IMR-90 (cell line): ENCODE data around the gene ENHO. TPM values are rescaled to one million over a fixed set of nuclear protein-coding genes. Genes with fewer than 3 reads are reported as not detected.

Experiments used
- ATAC-seq: fragments of 200-7000 bp; cut with Tn5 transposase; 2 replicates; pipeline ENCODE4 v1.9.1; 2020; ENCODE audit warnings: low read depth, mild to moderate bottlenecking, moderate library complexity
- BruUV-seq: library from RNA; stranded (reverse); fragments of 400-500 nt; replicated peaks from 2 replicates; lab custom pipeline; 2021; lab: Mats Ljungman, UMichigan
- CTCF ChIA-PET: fragments of 300-600 bp; formaldehyde crosslinking; extraction: SDS; loops from one replicate; lab custom pipeline; 2021; ENCODE audit warnings: antibody characterized with exemption; lab: Yijun Ruan, JAX
- POLR2A ChIA-PET: fragments of 300-600 bp; sonication (Branson Sonifier 250); formaldehyde crosslinking; loops from one replicate; lab custom pipeline; 2022; ENCODE audit warnings: antibody characterized with exemption; ENCODE audit not compliant: unreplicated experiment; lab: Charles Lee
- DNase-seq: peaks from one replicate; pipeline ENCODE4 v3.0.0; 2013
- H2AFZ ChIP-seq: replicated peaks from 2 replicates; pipeline ENCODE3; 2013; ENCODE audit warnings: low read length, mild to moderate bottlenecking; ENCODE audit not compliant: poor library complexity
- H2AK5ac ChIP-seq: 2 replicates; pipeline ENCODE4 v1.6.1; 2013; ENCODE audit warnings: low read depth, low read length, inconsistent platforms
- H2AK9ac ChIP-seq: replicated peaks from 2 replicates; pipeline ENCODE3; 2013; ENCODE audit warnings: mild to moderate bottlenecking, low read depth, low read length, moderate library complexity; ENCODE audit not compliant: poor library complexity
- H2BK120ac ChIP-seq: 2 replicates; pipeline ENCODE4 v1.6.1; 2013; ENCODE audit warnings: low read depth, low read length, inconsistent platforms
- H2BK15ac ChIP-seq: 3 replicates; pipeline ENCODE4 v1.6.1; 2013; ENCODE audit warnings: low read depth, low read length, inconsistent platforms
- H2BK20ac ChIP-seq: 2 replicates; pipeline ENCODE4 v1.6.1; 2013; ENCODE audit warnings: low read depth, mild to moderate bottlenecking, inconsistent platforms, low read length, moderate library complexity
- H2BK5ac ChIP-seq: 2 replicates; pipeline ENCODE4 v1.6.1; 2013; ENCODE audit warnings: mild to moderate bottlenecking, low read depth, low read length, inconsistent platforms; ENCODE audit not compliant: poor library complexity, severe bottlenecking
- H3K14ac ChIP-seq: replicated peaks from 2 replicates; pipeline ENCODE4 v1.6.1; 2013; ENCODE audit warnings: low read depth, low read length, inconsistent platforms
- H3K18ac ChIP-seq: 2 replicates; pipeline ENCODE4 v1.6.1; 2013; ENCODE audit warnings: low read depth, low read length, control low read depth
- H3K23ac ChIP-seq: 2 replicates; pipeline ENCODE4 v1.6.1; 2013; ENCODE audit warnings: low read depth, low read length, inconsistent platforms
- H3K27ac ChIP-seq: 2 replicates; pipeline ENCODE4 v1.5.1; 2013; ENCODE audit warnings: mild to moderate bottlenecking, control low read depth, low read length; ENCODE audit not compliant: insufficient read depth
- H3K27me3 ChIP-seq: 2 replicates; pipeline ENCODE4 v1.6.1; 2013; ENCODE audit warnings: low read length; ENCODE audit not compliant: control insufficient read depth, insufficient read depth
- H3K36me3 ChIP-seq: 2 replicates; pipeline ENCODE4 v1.6.1; 2013; ENCODE audit warnings: low read length, mixed read lengths; ENCODE audit not compliant: control insufficient read depth, insufficient read depth
- H3K4ac ChIP-seq: 2 replicates; pipeline ENCODE4 v1.6.1; 2013; ENCODE audit warnings: low read depth, low read length, inconsistent platforms
- H3K4me1 ChIP-seq: 2 replicates; pipeline ENCODE4 v1.6.1; 2013; ENCODE audit warnings: low read length, mixed read lengths; ENCODE audit not compliant: control insufficient read depth, insufficient read depth
- H3K4me2 ChIP-seq: 2 replicates; pipeline ENCODE4 v1.6.1; 2013; ENCODE audit warnings: low read depth, mild to moderate bottlenecking, control low read depth, low read length, moderate library complexity
- H3K4me3 ChIP-seq: 2 replicates; pipeline ENCODE4 v1.5.1; 2013; ENCODE audit warnings: low read depth, mild to moderate bottlenecking, control low read depth, low read length, moderate library complexity; ENCODE audit not compliant: insufficient read depth
- H3K56ac ChIP-seq: 2 replicates; pipeline ENCODE4 v1.6.1; 2013; ENCODE audit warnings: low read length, inconsistent platforms; ENCODE audit not compliant: insufficient read depth; ENCODE audit errors: extremely low read depth
- H3K79me1 ChIP-seq, 2 experiments: 2 replicates each; pipeline ENCODE4 v1.6.1; 2013; ENCODE audit warnings: low read length in 2 of 2, inconsistent platforms in 1 of 2, low read depth in 1 of 2
- H3K9ac ChIP-seq: 2 replicates; pipeline ENCODE4 v1.6.1; 2013; ENCODE audit warnings: low read depth, low read length, control low read depth
- H3K9me1 ChIP-seq: 2 replicates; pipeline ENCODE4 v1.6.1; 2013; ENCODE audit warnings: low read length, inconsistent platforms; ENCODE audit not compliant: insufficient read depth
- H3K9me3 ChIP-seq: 2 replicates; pipeline ENCODE4 v1.6.1; 2013; ENCODE audit warnings: low read length; ENCODE audit not compliant: control insufficient read depth, insufficient read depth
- H4K20me1 ChIP-seq: 2 replicates; pipeline ENCODE4 v1.6.1; 2013; ENCODE audit warnings: low read length, inconsistent platforms; ENCODE audit not compliant: insufficient read depth
- H4K5ac ChIP-seq: 2 replicates; pipeline ENCODE4 v1.6.1; 2013; ENCODE audit warnings: mild to moderate bottlenecking, low read depth, low read length, control low read depth
- H4K8ac ChIP-seq, 2 experiments: 2 replicates each; pipeline ENCODE4 v1.6.1; 2013; ENCODE audit warnings: low read depth in 2 of 2, low read length in 2 of 2, control low read depth in 1 of 2, inconsistent platforms in 1 of 2
- H4K91ac ChIP-seq: 2 replicates; pipeline ENCODE4 v1.6.1; 2013; ENCODE audit warnings: low read depth, low read length, inconsistent platforms; ENCODE audit not compliant: insufficient read depth
- BHLHE40 ChIP-seq: fragments of 150-350 bp; IDR thresholded peaks from 2 replicates; pipeline ENCODE4 v1.6.1; 2016; ENCODE audit warnings: mild to moderate bottlenecking, low read depth, low read length
- CEBPB ChIP-seq: IDR thresholded peaks from 2 replicates; pipeline ENCODE4 v1.6.1; 2012; ENCODE audit warnings: low read depth, low read length, improper control_type of control experiment
- MAZ ChIP-seq: IDR thresholded peaks from 2 replicates; pipeline ENCODE4 v1.6.1; 2012; ENCODE audit warnings: low read depth, mild to moderate bottlenecking, low read length, improper control_type of control experiment, moderate library complexity, borderline replicate concordance
- MXI1 ChIP-seq: IDR thresholded peaks from 2 replicates; pipeline ENCODE4 v1.6.1; 2012; ENCODE audit warnings: low read depth, mild to moderate bottlenecking, low read length, moderate library complexity, borderline replicate concordance
- NFE2L2 ChIP-seq: fragments of 150-350 bp; IDR thresholded peaks from 2 replicates; pipeline ENCODE4 v1.6.1; 2016; ENCODE audit warnings: low read depth, mild to moderate bottlenecking, low read length
- RAD21 ChIP-seq: IDR thresholded peaks from 2 replicates; pipeline ENCODE4 v1.6.1; 2012; ENCODE audit warnings: low read length, improper control_type of control experiment
- RCOR1 ChIP-seq: IDR thresholded peaks from 2 replicates; pipeline ENCODE4 v1.6.1; 2012; ENCODE audit warnings: mild to moderate bottlenecking, low read length, improper control_type of control experiment; ENCODE audit not compliant: insufficient replicate concordance
- SMC3 ChIP-seq: fragments of 150-350 bp; IDR thresholded peaks from 2 replicates; pipeline ENCODE4 v1.6.1; 2016; ENCODE audit warnings: low read depth, mild to moderate bottlenecking, antibody characterized with exemption, low read length, moderate library complexity
- WGBS, 2 experiments: methylation state at CpG; one replicate each; pipeline versions ENCODE4 v1.1.5 to v1.1.7; 2013; ENCODE audit warnings: missing lambda C conversion rate in 2 of 2; ENCODE audit not compliant: insufficient read length in 1 of 2; ENCODE audit errors: extremely low coverage in 2 of 2; 5-methylcytosine and 5-hydroxymethylcytosine counted together
- dilution Hi-C: fragments of 300-500 bp; cut with HindIII; formaldehyde crosslinking; loops from one replicate; pipeline ENCODE4 v1.14.3; 2018; ENCODE audit warnings: low sequenced_read_pairs; ENCODE audit not compliant: unreplicated experiment
- in situ Hi-C: fragments of 300-500 bp; cut with MboI; formaldehyde crosslinking; loops from 3 replicates; pipeline ENCODE4 v1.14.3; 2019; ENCODE audit warnings: low sequenced_read_pairs, inconsistent platforms, mixed read lengths
- intact Hi-C: fragments of 100-400 bp; cut with micrococcal nuclease; formaldehyde crosslinking; loops from 2 replicates; pipeline ENCODE4 v1.10.0; 2022
- polyA plus RNA-seq, 3 experiments: library from polyadenylated mRNA; depleted of rRNA; stranded (reverse); fragments of >200 nt; gene quantifications; 2 replicates each; pipeline ENCODE4 v1.2.3, GENCODE V29; 2012; ENCODE audit warnings: low replicate concordance in 1 of 3
- total RNA-seq: library from RNA; depleted of rRNA; stranded (reverse); fragments of >200 nt; gene quantifications from 2 replicates; pipeline ENCODE4 v1.2.3, GENCODE V29; 2012
- TF ChIP-seq, protein P1 (sequence below): fragments of 150-350 bp; IDR thresholded peaks from 2 replicates; pipeline ENCODE4 v1.6.1; 2016; ENCODE audit warnings: low read depth, mild to moderate bottlenecking, low read length, moderate library complexity, borderline replicate concordance
- TF ChIP-seq, protein P2 (sequence below): conservative IDR thresholded peaks from 2 replicates; pipeline ENCODE4 v1.5.1; 2012; ENCODE audit warnings: mild to moderate bottlenecking, low read depth, low read length, improper control_type of control experiment

The ENHO gene
- total and polyA plus RNA-seq, 2 of the 4 experiments (the other 2 are of a cell fraction) = not detected

DNA sequence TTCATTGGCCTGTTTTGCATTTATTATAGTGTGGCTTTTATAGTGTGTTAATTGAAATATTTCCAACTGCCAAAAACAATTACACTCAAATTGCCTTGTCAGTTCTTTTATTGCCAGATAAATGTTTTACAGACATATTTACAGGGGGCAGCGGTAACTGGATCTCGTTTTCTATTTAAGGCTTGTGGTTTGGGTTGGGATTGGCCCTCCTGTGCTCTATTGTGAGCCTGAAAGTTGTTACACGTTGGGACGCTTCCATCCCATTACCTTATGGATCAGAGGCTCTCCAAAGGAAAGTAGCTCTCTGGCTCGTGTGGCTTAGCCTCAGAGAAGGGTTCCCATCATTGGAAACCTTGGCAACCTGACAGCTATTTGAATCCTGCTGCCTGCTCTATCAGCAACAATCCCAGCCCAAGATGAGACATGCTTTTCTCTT is 43.3 kb downstream of the ENHO start:
- no peaks in the 10 kb centered on the region for H3K4me1 ChIP-seq
- DNase-seq = no peak
- no TSS peak for BruUV-seq

More for the DNA sequence above, 43.3 kb downstream of the ENHO start:
- H3K18ac ChIP-seq = no peak overlapping the region
- H3K36me3 ChIP-seq = no peaks in the 10 kb centered on the region
- H3K9me3 ChIP-seq = no peaks in the 10 kb centered on the region
- H3K4ac ChIP-seq = no peak overlapping the region
- TF ChIP-seq SMC3 = no peak
- no peak for TF ChIP-seq NFE2L2
- TF ChIP-seq, protein P1, sequence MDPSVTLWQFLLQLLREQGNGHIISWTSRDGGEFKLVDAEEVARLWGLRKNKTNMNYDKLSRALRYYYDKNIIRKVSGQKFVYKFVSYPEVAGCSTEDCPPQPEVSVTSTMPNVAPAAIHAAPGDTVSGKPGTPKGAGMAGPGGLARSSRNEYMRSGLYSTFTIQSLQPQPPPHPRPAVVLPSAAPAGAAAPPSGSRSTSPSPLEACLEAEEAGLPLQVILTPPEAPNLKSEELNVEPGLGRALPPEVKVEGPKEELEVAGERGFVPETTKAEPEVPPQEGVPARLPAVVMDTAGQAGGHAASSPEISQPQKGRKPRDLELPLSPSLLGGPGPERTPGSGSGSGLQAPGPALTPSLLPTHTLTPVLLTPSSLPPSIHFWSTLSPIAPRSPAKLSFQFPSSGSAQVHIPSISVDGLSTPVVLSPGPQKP = no peak
- TF ChIP-seq MAZ = no peak
- no peak for TF ChIP-seq CEBPB
- TF ChIP-seq, protein P2, sequence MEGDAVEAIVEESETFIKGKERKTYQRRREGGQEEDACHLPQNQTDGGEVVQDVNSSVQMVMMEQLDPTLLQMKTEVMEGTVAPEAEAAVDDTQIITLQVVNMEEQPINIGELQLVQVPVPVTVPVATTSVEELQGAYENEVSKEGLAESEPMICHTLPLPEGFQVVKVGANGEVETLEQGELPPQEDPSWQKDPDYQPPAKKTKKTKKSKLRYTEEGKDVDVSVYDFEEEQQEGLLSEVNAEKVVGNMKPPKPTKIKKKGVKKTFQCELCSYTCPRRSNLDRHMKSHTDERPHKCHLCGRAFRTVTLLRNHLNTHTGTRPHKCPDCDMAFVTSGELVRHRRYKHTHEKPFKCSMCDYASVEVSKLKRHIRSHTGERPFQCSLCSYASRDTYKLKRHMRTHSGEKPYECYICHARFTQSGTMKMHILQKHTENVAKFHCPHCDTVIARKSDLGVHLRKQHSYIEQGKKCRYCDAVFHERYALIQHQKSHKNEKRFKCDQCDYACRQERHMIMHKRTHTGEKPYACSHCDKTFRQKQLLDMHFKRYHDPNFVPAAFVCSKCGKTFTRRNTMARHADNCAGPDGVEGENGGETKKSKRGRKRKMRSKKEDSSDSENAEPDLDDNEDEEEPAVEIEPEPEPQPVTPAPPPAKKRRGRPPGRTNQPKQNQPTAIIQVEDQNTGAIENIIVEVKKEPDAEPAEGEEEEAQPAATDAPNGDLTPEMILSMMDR = no peak
- no peak for TF ChIP-seq RCOR1
- no peak for TF ChIP-seq BHLHE40
- TF ChIP-seq RAD21 = no peak
- no peak for TF ChIP-seq MXI1
- H3K56ac ChIP-seq = no peak overlapping the region
- H3K14ac ChIP-seq = no peak overlapping the region
- intact Hi-C loops = no loop called here
- no peak overlapping the region for H2AK9ac ChIP-seq
- no peak overlapping the region for H2AK5ac ChIP-seq
- no peak overlapping the region for H3K27ac ChIP-seq
- dilution Hi-C loops = no loop called here
- H3K4me3 ChIP-seq = no peak overlapping the region
- ATAC-seq = no peak
- no peak overlapping the region for H4K5ac ChIP-seq
- H2BK5ac ChIP-seq = no peak overlapping the region
- H2BK20ac ChIP-seq = no peak overlapping the region
- no peak overlapping the region for H3K9ac ChIP-seq
- no peak overlapping the region for H3K23ac ChIP-seq
- no peak overlapping the region for H2BK120ac ChIP-seq
- POLR2A ChIA-PET = no interaction called here
- in situ Hi-C loops = no loop called here
- CTCF ChIA-PET = interaction anchor here (0.6 kb wide), 1 partner anchor 10 kb away, joined by 3 read pairs; no protein-coding TSS in a partner anchor
- no peak overlapping the region for H2BK15ac ChIP-seq
- 0% methylated on average over 1 of the region's 5 CpGs; no CpG with 5 or more reads in 1 of the 2 experiments for WGBS, 2 experiments
- H3K9me1 ChIP-seq = no peaks in the 10 kb centered on the region
- H3K79me1 ChIP-seq = no peaks in the 10 kb centered on the region
- H3K4me2 ChIP-seq = no peak overlapping the region
- no peaks in the 10 kb centered on the region for H4K20me1 ChIP-seq
- H4K91ac ChIP-seq = no peak overlapping the region
- peaks cover 17% of the 10 kb centered on the region for H3K27me3 ChIP-seq
- no peak overlapping the region for H4K8ac ChIP-seq
- H2AFZ ChIP-seq = no peak overlapping the region
